Left ventricle myocardium inferior (tissue), 1 donor: ENCODE data around the gene HMX2. TPM values are rescaled to one million over a fixed set of nuclear protein-coding genes. Genes with fewer than 3 reads are reported as not detected.

Experiments
- DNase-seq: peaks from one replicate; pipeline ENCODE4 v3.0.0-alpha.2; 2020
- H3K27ac ChIP-seq: fragments of 200-600 bp; replicated peaks from 2 replicates; pipeline ENCODE4 v1.8.0; 2021
- H3K27me3 ChIP-seq: fragments of 200-600 bp; 2 replicates; pipeline ENCODE4 v1.8.0; 2021; ENCODE audit warnings: low read depth
- H3K36me3 ChIP-seq: fragments of 200-600 bp; 2 replicates; pipeline ENCODE4 v1.8.0; 2021
- H3K4me1 ChIP-seq: fragments of 200-600 bp; 2 replicates; pipeline ENCODE4 v1.8.0; 2021
- H3K4me3 ChIP-seq: fragments of 200-600 bp; 2 replicates; pipeline ENCODE4 v1.8.0; 2021; ENCODE audit warnings: mild to moderate bottlenecking, moderate library complexity
- H3K9me3 ChIP-seq: fragments of 200-600 bp; replicated peaks from 2 replicates; pipeline ENCODE4 v1.8.0; 2021
- intact Hi-C: fragments of 100-400 bp; cut with micrococcal nuclease; formaldehyde crosslinking; loops from one replicate; pipeline ENCODE4 v1.11.0; 2022
- total RNA-seq: library from RNA; stranded (reverse); fragmentation: NEBNext Ultra II Directional; extraction: Animal tissue kit (Norgen Biotek cat#: 25700); gene quantifications from one replicate; pipeline ENCODE4 v1.2.1, GENCODE V29; 2021
- TF ChIP-seq, protein P1 (sequence below): fragments of 200-600 bp; IDR thresholded peaks from 2 replicates; pipeline ENCODE4 v1.8.0; 2021; ENCODE audit warnings: antibody characterized with exemption, mild to moderate bottlenecking, borderline replicate concordance
- donor health status: DM: no; HTN: yes; CAD: no; lungs with severe emphysema.

Gene HMX2
- total RNA-seq, 1 donor from 2014 or later: not detected

DNA sequence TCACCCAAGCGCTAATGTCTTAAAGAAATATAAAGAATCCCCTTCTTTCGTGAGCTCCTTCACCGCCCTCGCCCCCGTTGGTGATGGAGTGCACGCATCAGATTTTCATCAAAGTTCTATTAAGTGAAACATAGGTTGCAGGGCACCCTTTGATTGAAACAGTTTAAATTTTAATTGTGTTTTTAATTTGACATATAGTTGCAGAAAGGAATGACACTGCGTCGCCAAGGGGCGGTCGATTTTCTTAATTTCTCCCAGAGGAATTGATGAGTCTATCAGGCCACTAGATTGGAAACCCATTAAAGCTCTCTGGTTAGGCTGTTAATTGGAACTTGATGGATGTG lies 4.1 kb upstream of the HMX2 start:
- no peaks in the 10 kb centered on the region for H3K9me3 ChIP-seq
- DNase-seq: no peak
- H3K27ac ChIP-seq: no peak overlapping the region
- TF ChIP-seq, protein P1, sequence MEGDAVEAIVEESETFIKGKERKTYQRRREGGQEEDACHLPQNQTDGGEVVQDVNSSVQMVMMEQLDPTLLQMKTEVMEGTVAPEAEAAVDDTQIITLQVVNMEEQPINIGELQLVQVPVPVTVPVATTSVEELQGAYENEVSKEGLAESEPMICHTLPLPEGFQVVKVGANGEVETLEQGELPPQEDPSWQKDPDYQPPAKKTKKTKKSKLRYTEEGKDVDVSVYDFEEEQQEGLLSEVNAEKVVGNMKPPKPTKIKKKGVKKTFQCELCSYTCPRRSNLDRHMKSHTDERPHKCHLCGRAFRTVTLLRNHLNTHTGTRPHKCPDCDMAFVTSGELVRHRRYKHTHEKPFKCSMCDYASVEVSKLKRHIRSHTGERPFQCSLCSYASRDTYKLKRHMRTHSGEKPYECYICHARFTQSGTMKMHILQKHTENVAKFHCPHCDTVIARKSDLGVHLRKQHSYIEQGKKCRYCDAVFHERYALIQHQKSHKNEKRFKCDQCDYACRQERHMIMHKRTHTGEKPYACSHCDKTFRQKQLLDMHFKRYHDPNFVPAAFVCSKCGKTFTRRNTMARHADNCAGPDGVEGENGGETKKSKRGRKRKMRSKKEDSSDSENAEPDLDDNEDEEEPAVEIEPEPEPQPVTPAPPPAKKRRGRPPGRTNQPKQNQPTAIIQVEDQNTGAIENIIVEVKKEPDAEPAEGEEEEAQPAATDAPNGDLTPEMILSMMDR: no peak
- intact Hi-C loops: no loop called here
- peaks cover 100% of the 10 kb centered on the region for H3K27me3 ChIP-seq
- H3K36me3 ChIP-seq: no peaks in the 10 kb centered on the region
- no peak overlapping the region for H3K4me3 ChIP-seq
- H3K4me1 ChIP-seq: peaks cover 48% of the 10 kb centered on the region

DNA sequence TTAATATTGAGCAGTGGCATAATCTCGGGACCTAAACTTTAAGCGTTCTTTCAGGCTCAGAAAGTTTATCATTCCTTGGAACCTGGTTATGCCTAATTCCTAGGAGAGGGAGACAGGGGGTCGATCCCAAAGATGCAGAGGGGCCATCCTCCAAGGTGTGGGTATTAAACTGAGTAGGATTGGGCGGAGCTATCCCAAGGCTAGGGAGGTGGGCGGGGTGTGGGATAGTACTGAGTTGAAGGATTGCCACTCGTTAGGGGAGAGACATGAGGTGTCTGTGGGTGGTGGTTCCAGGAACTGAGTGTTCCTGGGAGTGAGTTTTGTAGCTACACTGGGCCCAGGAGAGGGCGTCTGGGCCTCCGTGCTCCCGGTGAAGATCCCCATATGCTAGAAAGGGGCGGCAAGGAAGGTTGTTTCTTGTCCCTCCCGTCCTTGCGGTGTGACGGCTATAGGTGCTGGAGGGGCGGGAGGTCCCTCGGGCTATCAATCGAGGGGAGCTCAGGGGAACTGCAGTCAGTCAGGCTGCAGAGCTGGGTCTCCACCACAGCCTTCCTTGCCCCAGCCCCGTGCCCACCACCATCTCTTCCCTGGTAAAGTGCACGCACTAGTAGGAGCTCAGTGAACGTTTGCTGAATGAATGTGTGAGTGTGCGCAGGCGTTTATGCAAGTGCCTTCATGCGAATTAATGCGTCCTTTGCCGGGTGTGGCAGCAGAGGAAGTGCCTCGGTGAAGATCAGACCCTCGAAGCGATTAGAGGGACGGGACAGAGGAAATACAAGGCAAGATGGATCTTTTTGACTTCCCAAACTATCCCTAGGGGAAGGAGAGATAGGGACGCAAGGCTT lies 3.0 kb upstream of the HMX2 start:
- no peak for DNase-seq
- H3K36me3 ChIP-seq: no peaks in the 10 kb centered on the region
- no peak overlapping the region for H3K27ac ChIP-seq
- TF ChIP-seq, protein P1: no peak
- peaks cover 50% of the 10 kb centered on the region for H3K4me1 ChIP-seq
- H3K9me3 ChIP-seq: no peaks in the 10 kb centered on the region
- no peak overlapping the region for H3K4me3 ChIP-seq
- intact Hi-C loops: no loop called here
- peaks cover 100% of the 10 kb centered on the region for H3K27me3 ChIP-seq

- Histone ChIP-seq H3K9me3 (no peaks in the 10 kb centered on the region), H3K4me3 (no peak overlapping the region), H3K27ac (no peak overlapping the region), H3K4me1 (peaks cover 53% of the 10 kb centered on the region), H3K27me3 (peaks cover 100% of the 10 kb centered on the region), H3K36me3 (no peaks in the 10 kb centered on the region)
- DNase-seq: no peak
- TF ChIP-seq, protein P1: no peak
- intact Hi-C loops: no loop called here
These were observed 2.4 kb upstream of the HMX2 start for GRCh38 chr10:123145542-123146012.

- no peaks in the 10 kb centered on the region for H3K9me3 ChIP-seq
- H3K4me3 ChIP-seq: peak overlapping the region; percentile 8
- TF ChIP-seq, protein P1: no peak
- no peak overlapping the region for H3K27ac ChIP-seq
- peaks cover 100% of the 10 kb centered on the region for H3K27me3 ChIP-seq
- H3K4me1 ChIP-seq: peaks cover 59% of the 10 kb centered on the region
- intact Hi-C loops: no loop called here
- DNase-seq: no peak
- no peaks in the 10 kb centered on the region for H3K36me3 ChIP-seq
These were observed 1.7 kb upstream of the HMX2 start for GRCh38 chr10:123146013-123146893.

GRCh38 chr10:123146894-123147634 lies 872 bp upstream of the HMX2 start:
- Histone ChIP-seq H3K4me3 (no peak overlapping the region), H3K9me3 (no peaks in the 10 kb centered on the region), H3K27me3 (peaks cover 100% of the 10 kb centered on the region), H3K36me3 (no peaks in the 10 kb centered on the region), H3K27ac (no peak overlapping the region), H3K4me1 (peaks cover 62% of the 10 kb centered on the region)
- DNase-seq: no peak
- TF ChIP-seq, protein P1: no peak
- intact Hi-C loops: no loop called here
